GM04503 (cell line): ENCODE measurements around the gene MAD1L1.

Experiments used
- DNase-seq: peaks from one replicate; pipeline ENCODE4 v3.0.0-alpha.2; 2012; ENCODE audit warnings: low read depth

MAD1L1 gene

GRCh38 chr7:1779445-1779844 is 453.3 kb downstream of the MAD1L1 start:
- DNase-seq, result no peak

GRCh38 chr7:1777122-1777521 is 455.6 kb downstream of the MAD1L1 start:
- DNase-seq, result no peak

GRCh38 chr7:1775389-1775788 is 457.4 kb downstream of the MAD1L1 start:
- DNase-seq, result no peak

GRCh38 chr7:1770331-1770730 is 462.4 kb downstream of the MAD1L1 start:
- DNase-seq, result no peak

- DNase-seq, result no peak
Observed at GRCh38 chr7:1769286-1770200, 463.2 kb downstream of the MAD1L1 start.

GRCh38 chr7:1768832-1769231 is 463.9 kb downstream of the MAD1L1 start:
- no peak for DNase-seq

GRCh38 chr7:1767524-1767923 is 465.2 kb downstream of the MAD1L1 start:
- no peak for DNase-seq
